GM18951 (cell line): ENCODE results near the gene FRMPD2.
"Not testable (repeated sequence)": the region's sequence is repeated elsewhere in the genome, so short reads cannot be mapped to it uniquely, and the experiment has no call there.

Experiments
- POLR2A ChIP-seq: IDR thresholded peaks from 4 replicates; pipeline ENCODE4 v1.6.1; 2011; ENCODE audit warnings: mild to moderate bottlenecking; ENCODE audit not compliant: insufficient read length, insufficient read depth; ENCODE audit errors: extremely low read depth
- in situ Hi-C: fragments of 300-500 bp; cut with MboI; formaldehyde crosslinking; loops from one replicate; pipeline ENCODE4 v1.12.0; 2022; ENCODE audit warnings: low sequenced_read_pairs, mixed read lengths, inconsistent platforms; ENCODE audit not compliant: unreplicated experiment

FRMPD2 gene

GRCh38 chr10:48286356-48286755, 11.9 kb upstream of the FRMPD2 start:
- TF ChIP-seq POLR2A: no peak
- in situ Hi-C loops: loop anchor here (5.0 kb wide), 1 partner anchor 74 kb away; no protein-coding TSS in a partner anchor

GRCh38 chr10:48285710-48286109, 11.2 kb upstream of the FRMPD2 start:
- TF ChIP-seq POLR2A: no peak
- in situ Hi-C loops: loop anchor here (5.0 kb wide), 1 partner anchor 73 kb away; no protein-coding TSS in a partner anchor

GRCh38 chr10:48284811-48285210, 10.3 kb upstream of the FRMPD2 start:
- in situ Hi-C loops: loop anchor here (5.0 kb wide), 1 partner anchor 73 kb away; no protein-coding TSS in a partner anchor
- no peak for TF ChIP-seq POLR2A

GRCh38 chr10:48284002-48284546, 9.6 kb upstream of the FRMPD2 start:
- in situ Hi-C loops: no loop called here
- TF ChIP-seq POLR2A: no peak

- in situ Hi-C loops: no loop called here
- TF ChIP-seq POLR2A: no peak
Observed at GRCh38 chr10:48282829-48283228, 8.3 kb upstream of the FRMPD2 start.

- in situ Hi-C loops: not testable (repeated sequence)
Observed at GRCh38 chr10:48281697-48282096, 7.2 kb upstream of the FRMPD2 start.

- in situ Hi-C loops: no loop called here
- no peak for TF ChIP-seq POLR2A
Observed at GRCh38 chr10:48279081-48279751, 4.7 kb upstream of the FRMPD2 start.

GRCh38 chr10:48277093-48277492, 2.6 kb upstream of the FRMPD2 start:
- in situ Hi-C loops: no loop called here
- no peak for TF ChIP-seq POLR2A

GRCh38 chr10:48273741-48274140, 755 bp downstream of the FRMPD2 start:
- no peak for TF ChIP-seq POLR2A
- in situ Hi-C loops: no loop called here

- no peak for TF ChIP-seq POLR2A
- in situ Hi-C loops: no loop called here
Observed at GRCh38 chr10:48272682-48273081, 1.8 kb downstream of the FRMPD2 start.

GRCh38 chr10:48271047-48271730, 3.3 kb downstream of the FRMPD2 start:
- TF ChIP-seq POLR2A: no peak
- in situ Hi-C loops: no loop called here

GRCh38 chr10:48266528-48266927, 8.0 kb downstream of the FRMPD2 start:
- in situ Hi-C loops: no loop called here
- no peak for TF ChIP-seq POLR2A

GRCh38 chr10:48258105-48258504, 16.4 kb downstream of the FRMPD2 start:
- in situ Hi-C loops: no loop called here
- TF ChIP-seq POLR2A: no peak

- no peak for TF ChIP-seq POLR2A
- in situ Hi-C loops: no loop called here
Observed at GRCh38 chr10:48257407-48257961, 17.0 kb downstream of the FRMPD2 start.

GRCh38 chr10:48255722-48256121, 18.8 kb downstream of the FRMPD2 start:
- no peak for TF ChIP-seq POLR2A
- in situ Hi-C loops: no loop called here
